ENCODE measurements around the gene N4BP2L2. TPM values are rescaled to one million over a fixed set of nuclear protein-coding genes. Genes with fewer than 3 reads are reported as not detected.

N4BP2L2 gene
- total RNA-seq, 4 donors from 2014 or later, result 79.8 to 722 (median 131) TPM

- peaks cover 5% of the 10 kb centered on the region for H3K36me3 ChIP-seq
- no peak for DNase-seq (ENCODE audit: low spot score in 2 of 2)
- TF ChIP-seq, protein P1, sequence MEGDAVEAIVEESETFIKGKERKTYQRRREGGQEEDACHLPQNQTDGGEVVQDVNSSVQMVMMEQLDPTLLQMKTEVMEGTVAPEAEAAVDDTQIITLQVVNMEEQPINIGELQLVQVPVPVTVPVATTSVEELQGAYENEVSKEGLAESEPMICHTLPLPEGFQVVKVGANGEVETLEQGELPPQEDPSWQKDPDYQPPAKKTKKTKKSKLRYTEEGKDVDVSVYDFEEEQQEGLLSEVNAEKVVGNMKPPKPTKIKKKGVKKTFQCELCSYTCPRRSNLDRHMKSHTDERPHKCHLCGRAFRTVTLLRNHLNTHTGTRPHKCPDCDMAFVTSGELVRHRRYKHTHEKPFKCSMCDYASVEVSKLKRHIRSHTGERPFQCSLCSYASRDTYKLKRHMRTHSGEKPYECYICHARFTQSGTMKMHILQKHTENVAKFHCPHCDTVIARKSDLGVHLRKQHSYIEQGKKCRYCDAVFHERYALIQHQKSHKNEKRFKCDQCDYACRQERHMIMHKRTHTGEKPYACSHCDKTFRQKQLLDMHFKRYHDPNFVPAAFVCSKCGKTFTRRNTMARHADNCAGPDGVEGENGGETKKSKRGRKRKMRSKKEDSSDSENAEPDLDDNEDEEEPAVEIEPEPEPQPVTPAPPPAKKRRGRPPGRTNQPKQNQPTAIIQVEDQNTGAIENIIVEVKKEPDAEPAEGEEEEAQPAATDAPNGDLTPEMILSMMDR (IDR thresholded peaks at IDR 0.05), result no peak
- TF ChIP-seq POLR2A (IDR thresholded peaks at IDR 0.05) (no peak), POLR2AphosphoS5 (IDR thresholded peaks at IDR 0.05) (no peak), EP300 (IDR thresholded peaks at IDR 0.05) (no peak)
Measured at GRCh38 chr13:32468502-32469142, 70.0 kb downstream of the N4BP2L2 start.

DNA sequence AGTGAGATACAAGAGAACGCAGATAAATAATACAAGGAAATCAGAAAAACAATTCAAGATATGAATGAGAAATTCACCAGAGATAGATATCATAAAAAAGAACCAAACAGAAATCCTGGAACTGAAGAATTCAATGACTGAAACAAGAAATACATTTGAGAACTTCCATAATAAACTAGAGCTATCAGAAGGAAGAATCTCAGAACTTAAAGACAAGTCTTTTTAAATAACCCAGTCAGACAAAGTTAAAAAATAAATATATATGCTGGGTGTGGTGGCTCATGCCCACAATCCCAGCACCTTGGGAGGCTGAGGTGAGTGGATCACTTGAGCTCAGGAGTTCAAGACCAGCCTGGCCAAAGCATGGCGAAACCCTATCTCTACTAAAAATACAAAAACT lies 82.0 kb downstream of the N4BP2L2 start:
- Histone ChIP-seq H3K9me3 (no peaks in the 10 kb centered on the region), H3K27ac (no peak overlapping the region), H3K4me1 (no peaks in the 10 kb centered on the region), H3K36me3 (peaks cover 4% of the 10 kb centered on the region), H3K4me3 (no peak overlapping the region), H3K27me3 (no peaks in the 10 kb centered on the region)
- DNase-seq (ENCODE audit: low spot score in 2 of 2), result no peak
- TF ChIP-seq, protein P1 (IDR thresholded peaks at IDR 0.05), result no peak
- TF ChIP-seq EP300 (IDR thresholded peaks at IDR 0.05) (no peak), POLR2A (IDR thresholded peaks at IDR 0.05) (no peak), POLR2AphosphoS5 (IDR thresholded peaks at IDR 0.05) (no peak)
- 93% methylated on average over 2 of the region's 2 CpGs for WGBS

More at GRCh38 chr13:32468502-32469142, 70.0 kb downstream of the N4BP2L2 start:
- Histone ChIP-seq H3K27ac (no peak overlapping the region), H3K27me3 (no peaks in the 10 kb centered on the region), H3K4me1 (no peaks in the 10 kb centered on the region), H3K9me3 (no peaks in the 10 kb centered on the region), H3K4me3 (no peak overlapping the region)
- WGBS, result 81% methylated on average over 6 of the region's 6 CpGs

DNA sequence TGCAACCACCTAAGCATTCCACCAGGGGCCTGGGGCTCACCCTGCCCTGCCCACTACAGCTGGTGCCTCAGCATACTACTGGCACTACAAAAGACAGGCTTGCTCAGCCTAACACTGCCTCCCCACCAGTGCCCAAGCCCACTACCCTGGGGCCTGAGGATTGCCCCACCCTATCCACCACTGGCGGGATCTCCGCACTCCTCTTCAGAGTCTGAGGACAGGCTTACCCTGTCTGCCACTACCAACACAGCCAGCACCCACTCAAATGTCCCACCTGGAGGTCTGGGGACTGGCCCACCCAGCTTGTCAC lies 83.0 kb downstream of the N4BP2L2 start:
- no peaks in the 10 kb centered on the region for H3K4me1 ChIP-seq
- no peak overlapping the region for H3K27ac ChIP-seq
- peaks cover 4% of the 10 kb centered on the region for H3K36me3 ChIP-seq
- WGBS, result 100% methylated on average over 2 of the region's 2 CpGs
- no peak overlapping the region for H3K4me3 ChIP-seq
- no peaks in the 10 kb centered on the region for H3K27me3 ChIP-seq
- DNase-seq (ENCODE audit: low spot score in 2 of 2), result no peak
- H3K9me3 ChIP-seq, result no peaks in the 10 kb centered on the region
- TF ChIP-seq POLR2A (IDR thresholded peaks at IDR 0.05) (no peak), POLR2AphosphoS5 (IDR thresholded peaks at IDR 0.05) (no peak), EP300 (IDR thresholded peaks at IDR 0.05) (no peak)
- TF ChIP-seq, protein P1 (IDR thresholded peaks at IDR 0.05), result no peak

DNA sequence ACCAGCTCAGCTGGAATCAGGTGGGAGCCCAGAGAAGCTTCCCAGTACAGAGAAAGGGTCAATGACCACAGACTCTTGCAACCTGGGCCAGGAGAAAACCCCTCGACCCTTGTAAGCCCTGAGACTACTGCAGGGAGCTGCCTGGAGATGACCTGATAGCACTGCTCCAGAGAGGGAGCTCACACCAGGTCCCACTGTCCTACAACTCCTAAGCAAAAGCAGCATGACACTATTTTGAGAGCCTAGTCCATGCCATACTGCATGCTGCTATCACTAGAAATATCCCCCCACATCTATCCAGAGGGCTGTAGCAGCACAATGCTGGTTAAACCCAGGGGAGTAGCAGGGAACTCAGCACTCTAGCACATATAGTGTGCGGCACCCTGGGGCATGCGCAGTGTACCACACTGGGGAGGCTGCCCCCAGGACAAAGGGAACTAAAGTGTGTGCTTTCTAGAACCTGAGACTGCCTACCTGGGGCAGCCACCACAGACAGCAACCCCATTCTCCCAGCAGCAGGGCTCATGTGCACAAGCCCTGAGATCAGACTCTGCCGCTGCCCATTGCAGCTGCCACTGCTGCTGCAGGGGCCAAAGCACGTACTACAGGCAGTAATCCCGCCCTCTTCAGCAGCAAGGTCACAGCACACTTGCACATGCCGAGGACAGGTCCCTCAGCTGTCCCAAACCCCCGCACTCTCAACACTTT lies 83.6 kb downstream of the N4BP2L2 start:
- Histone ChIP-seq H3K4me3 (no peak overlapping the region), H3K36me3 (peaks cover 4% of the 10 kb centered on the region), H3K27me3 (no peaks in the 10 kb centered on the region), H3K4me1 (no peaks in the 10 kb centered on the region), H3K27ac (no peak overlapping the region), H3K9me3 (no peaks in the 10 kb centered on the region)
- no peak for DNase-seq (ENCODE audit: low spot score in 2 of 2)
- TF ChIP-seq POLR2AphosphoS5 (IDR thresholded peaks at IDR 0.05), result no peak
- TF ChIP-seq, protein P1 (IDR thresholded peaks at IDR 0.05), result no peak
- no peak for TF ChIP-seq POLR2A (IDR thresholded peaks at IDR 0.05)
- no peak for TF ChIP-seq EP300 (IDR thresholded peaks at IDR 0.05)
- WGBS, result 71% methylated on average over 2 of the region's 8 CpGs

GRCh38 chr13:32453981-32454380 lies 84.6 kb downstream of the N4BP2L2 start:
- Histone ChIP-seq H3K36me3 (peaks cover 4% of the 10 kb centered on the region), H3K9me3 (no peaks in the 10 kb centered on the region)
- 68% methylated on average over 1 of the region's 1 CpG for WGBS

More at GRCh38 chr13:32453981-32454380, 84.6 kb downstream of the N4BP2L2 start:
- H3K4me1 ChIP-seq, result no peaks in the 10 kb centered on the region
- TF ChIP-seq, protein P1 (IDR thresholded peaks at IDR 0.05), result no peak
- TF ChIP-seq POLR2A (IDR thresholded peaks at IDR 0.05) (no peak), EP300 (IDR thresholded peaks at IDR 0.05) (no peak), POLR2AphosphoS5 (IDR thresholded peaks at IDR 0.05) (no peak)
- H3K27ac ChIP-seq, result no peak overlapping the region
- H3K4me3 ChIP-seq, result no peak overlapping the region
- no peak for DNase-seq (ENCODE audit: low spot score in 2 of 2)
- H3K27me3 ChIP-seq, result no peaks in the 10 kb centered on the region
